MM.1S (cell line): Measurements from ENCODE around the gene TBC1D10A.

Experiments used
- DNase-seq: peaks from one replicate; pipeline ENCODE4 v3.0.0-alpha.2; 2015
- H2AFZ ChIP-seq: fragments of 300-600 bp; sonication (generic); 2 replicates; pipeline ENCODE4 v1.6.0; 2016; ENCODE audit warnings: antibody characterized with exemption, low read length
- H3F3A ChIP-seq: fragments of 300-600 bp; sonication (generic); 2 replicates; pipeline ENCODE4 v1.6.1; 2016; ENCODE audit warnings: mild to moderate bottlenecking, antibody characterized with exemption, low read length, moderate library complexity, mixed read lengths; ENCODE audit not compliant: insufficient read depth
- H3K27ac ChIP-seq: fragments of 300-600 bp; sonication (generic); 2 replicates; pipeline ENCODE4 v1.5.1; 2016; ENCODE audit warnings: mild to moderate bottlenecking, low read length
- H3K27me3 ChIP-seq: fragments of 300-600 bp; sonication (generic); replicated peaks from 2 replicates; pipeline ENCODE4 v1.6.0; 2016; ENCODE audit warnings: low read length; ENCODE audit not compliant: insufficient read depth
- H3K36me3 ChIP-seq: fragments of 300-600 bp; sonication (generic); replicated peaks from 2 replicates; pipeline ENCODE4 v1.6.1; 2016; ENCODE audit warnings: mild to moderate bottlenecking, low read length, mixed read lengths; ENCODE audit not compliant: insufficient read depth
- H3K4me1 ChIP-seq: fragments of 300-600 bp; sonication (generic); 2 replicates; pipeline ENCODE4 v1.6.1; 2016; ENCODE audit warnings: low read length, mixed read lengths
- H3K4me2 ChIP-seq: fragments of 300-600 bp; sonication (generic); 2 replicates; pipeline ENCODE4 v1.6.0; 2016; ENCODE audit warnings: low read depth, low read length
- H3K4me3 ChIP-seq: fragments of 300-600 bp; sonication (generic); 2 replicates; pipeline ENCODE4 v1.5.1; 2016; ENCODE audit warnings: low read length, mixed read lengths
- H3K79me2 ChIP-seq: fragments of 300-600 bp; sonication (generic); 2 replicates; pipeline ENCODE4 v1.6.1; 2016; ENCODE audit warnings: mixed run types, low read length, mixed read lengths
- H3K9ac ChIP-seq: fragments of 300-600 bp; sonication (generic); 2 replicates; pipeline ENCODE4 v1.6.1; 2016; ENCODE audit warnings: low read length, mixed read lengths
- H3K9me2 ChIP-seq: fragments of 300-600 bp; sonication (generic); replicated peaks from 2 replicates; pipeline ENCODE4 v1.6.1; 2016; ENCODE audit warnings: mild to moderate bottlenecking, low read length, mixed read lengths; ENCODE audit not compliant: insufficient read depth
- H3K9me3 ChIP-seq: fragments of 300-600 bp; sonication (generic); replicated peaks from 2 replicates; pipeline ENCODE4 v1.6.1; 2016; ENCODE audit warnings: mild to moderate bottlenecking, low read length, mixed read lengths; ENCODE audit not compliant: insufficient read depth
- H4K20me1 ChIP-seq: fragments of 300-600 bp; sonication (generic); 2 replicates; pipeline ENCODE4 v1.6.1; 2016; ENCODE audit warnings: mild to moderate bottlenecking, low read length, moderate library complexity, mixed read lengths; ENCODE audit not compliant: insufficient read depth
- CTCF ChIP-seq: fragments of 300-600 bp; sonication (generic); IDR thresholded peaks from 2 replicates; pipeline ENCODE4 v1.5.1; 2016; ENCODE audit warnings: antibody characterized with exemption, low read length, mixed read lengths
- EZH2 ChIP-seq: fragments of 300-600 bp; sonication (generic); optimal IDR thresholded peaks from 2 replicates; pipeline ENCODE3; 2017; ENCODE audit warnings: low read depth, mild to moderate bottlenecking, antibody characterized with exemption, low read length, mixed read lengths
- EZH2phosphoT487 ChIP-seq: fragments of 300-600 bp; sonication (generic); IDR thresholded peaks from 2 replicates; pipeline ENCODE4 v1.6.1; 2018; ENCODE audit warnings: antibody characterized with exemption, low read length

Gene TBC1D10A

GRCh38 chr22:30249049-30250038 lies 77.4 kb downstream of the TBC1D10A start:
- no peak overlapping the region for H3K4me2 ChIP-seq

GRCh38 chr22:30248484-30248883 lies 78.3 kb downstream of the TBC1D10A start:
- no peak for TF ChIP-seq EZH2phosphoT487
- no peak for TF ChIP-seq EZH2
- TF ChIP-seq CTCF: no peak
- Histone ChIP-seq H3K4me3 (no peak overlapping the region), H3K4me1 (no peaks in the 10 kb centered on the region; the same call in 1 of the 2 replicates), H3K9me2 (no peaks in the 10 kb centered on the region), H4K20me1 (peaks cover 3% of the 10 kb centered on the region; the same call in 1 of the 2 replicates), H3K4me2 (no peak overlapping the region), H3K79me2 (no peaks in the 10 kb centered on the region), H3K9me3 (no peaks in the 10 kb centered on the region), H3K36me3 (no peaks in the 10 kb centered on the region), H3K27me3 (peaks cover 86% of the 10 kb centered on the region), H3F3A (no peaks in the 10 kb centered on the region), H2AFZ (no peak overlapping the region), H3K9ac (no peak overlapping the region), H3K27ac (no peak overlapping the region)
- no peak for DNase-seq

More at GRCh38 chr22:30249049-30250038, 77.4 kb downstream of the TBC1D10A start:
- Histone ChIP-seq H3K4me1 (no peaks in the 10 kb centered on the region; the same call in 1 of the 2 replicates), H3K36me3 (no peaks in the 10 kb centered on the region), H3K27me3 (peaks cover 77% of the 10 kb centered on the region), H3K9me3 (no peaks in the 10 kb centered on the region), H3K79me2 (no peaks in the 10 kb centered on the region), H3K27ac (no peak overlapping the region), H3K9me2 (no peaks in the 10 kb centered on the region), H4K20me1 (peaks cover 3% of the 10 kb centered on the region; the same call in 1 of the 2 replicates), H2AFZ (no peak overlapping the region), H3K4me3 (no peak overlapping the region), H3F3A (no peaks in the 10 kb centered on the region), H3K9ac (no peak overlapping the region)
- no peak for TF ChIP-seq EZH2
- no peak for TF ChIP-seq EZH2phosphoT487
- TF ChIP-seq CTCF: no peak
- no peak for DNase-seq

GRCh38 chr22:30247974-30248373 lies 78.8 kb downstream of the TBC1D10A start:
- Histone ChIP-seq H3K4me1 (no peaks in the 10 kb centered on the region; the same call in 1 of the 2 replicates), H3K4me2 (no peak overlapping the region), H3F3A (no peaks in the 10 kb centered on the region), H3K4me3 (no peak overlapping the region), H3K36me3 (no peaks in the 10 kb centered on the region), H3K9ac (no peak overlapping the region), H3K9me3 (no peaks in the 10 kb centered on the region), H3K27ac (no peak overlapping the region), H3K79me2 (no peaks in the 10 kb centered on the region), H3K27me3 (peaks cover 89% of the 10 kb centered on the region), H3K9me2 (no peaks in the 10 kb centered on the region), H4K20me1 (peaks cover 3% of the 10 kb centered on the region; the same call in 1 of the 2 replicates), H2AFZ (no peak overlapping the region)
- no peak for TF ChIP-seq EZH2
- no peak for DNase-seq
